GM18505 (cell line): ENCODE measurements around the gene G6PD.
A peak's percentile ranks its signal among the peaks of the same experiment; 100 is the strongest.

Experiments used
- ATAC-seq: cut with Tn5 transposase; IDR thresholded peaks from one replicate; pipeline ENCODE4 v1.9.1; 2021; ENCODE audit not compliant: unreplicated experiment
- POLR2A ChIP-seq: IDR thresholded peaks from 4 replicates; pipeline ENCODE4 v1.6.1; 2011; ENCODE audit warnings: borderline replicate concordance; ENCODE audit not compliant: insufficient read depth, insufficient read length; ENCODE audit errors: extremely low read depth

The G6PD gene

DNA sequence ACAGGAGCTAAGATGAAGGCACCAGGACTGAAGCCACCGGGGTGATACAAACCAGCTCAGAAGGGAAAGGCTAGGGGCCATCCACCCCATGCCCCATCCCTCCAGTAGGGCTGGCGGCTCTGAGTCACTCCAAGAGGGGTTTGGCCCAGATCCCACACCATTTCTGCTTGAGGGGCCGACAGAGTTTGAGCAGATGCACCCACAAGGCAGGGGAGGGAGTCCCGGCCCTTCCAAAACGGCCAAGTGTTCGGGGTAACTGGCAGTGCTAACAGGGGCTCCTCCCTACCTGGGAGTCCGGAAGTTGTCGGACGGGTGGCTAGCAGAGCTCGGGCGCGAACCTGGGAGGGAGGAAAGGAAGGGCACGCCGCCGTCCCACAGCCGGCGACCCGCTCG lies 56.6 kb downstream of the G6PD start:
- peak; percentile 23 for ATAC-seq
- no peak for TF ChIP-seq POLR2A

DNA sequence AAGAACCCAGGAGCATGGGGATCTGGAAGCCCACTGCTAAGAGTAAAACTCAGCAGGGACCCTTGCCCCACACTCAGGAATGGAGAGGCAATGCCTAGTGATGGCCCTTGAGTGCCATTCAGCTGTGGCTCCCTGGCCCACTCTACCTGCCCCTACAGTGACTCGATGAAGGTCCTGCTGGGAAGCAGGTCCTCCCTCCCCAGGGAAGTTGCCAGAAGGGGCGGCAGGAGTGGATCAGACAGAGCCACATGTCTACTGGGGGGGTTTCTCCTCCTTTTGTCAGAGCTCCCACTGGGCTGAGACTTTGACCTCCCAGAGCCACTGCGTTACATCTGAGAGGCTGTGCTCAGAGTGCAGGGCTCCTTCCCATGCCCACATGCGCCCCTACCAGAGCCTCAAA lies 57.5 kb downstream of the G6PD start:
- no peak for TF ChIP-seq POLR2A
- ATAC-seq = no peak

DNA sequence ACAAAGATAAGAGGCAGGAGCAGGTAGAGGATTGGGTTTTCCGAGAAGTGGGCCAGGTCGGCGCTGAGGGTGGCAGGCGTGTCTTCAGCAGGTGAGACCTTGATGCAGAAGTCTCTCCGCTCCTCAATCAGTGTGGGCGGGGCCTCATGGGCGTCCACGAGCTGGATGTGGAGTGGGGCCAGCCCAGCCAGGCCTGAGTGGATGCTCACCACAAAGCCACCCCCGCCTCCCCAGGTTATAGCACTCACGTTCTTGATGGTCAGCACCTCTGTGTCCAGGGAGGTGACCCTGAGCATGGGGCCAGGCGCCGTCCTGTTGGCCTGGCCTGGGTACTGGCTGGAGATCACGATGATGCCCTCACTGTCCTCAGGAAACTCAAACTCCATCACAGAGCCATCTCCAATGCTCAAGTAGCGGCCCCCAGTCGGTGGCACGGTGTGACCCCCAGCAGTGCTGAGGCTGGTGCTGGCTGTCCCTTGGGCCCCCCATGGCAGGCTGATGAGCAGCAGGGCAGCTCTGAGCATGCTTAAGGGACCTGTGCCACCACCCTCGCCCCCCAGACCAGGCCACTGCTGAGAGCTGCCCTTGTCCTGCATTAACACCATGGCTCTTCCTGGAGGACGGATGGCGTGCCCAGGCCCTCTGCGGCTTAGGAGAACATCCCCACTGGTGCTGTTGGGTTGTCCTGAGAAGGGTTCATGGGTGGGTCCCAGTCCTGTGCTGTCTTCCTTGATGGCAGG lies 58.1 kb downstream of the G6PD start:
- ATAC-seq = no peak
- TF ChIP-seq POLR2A = no peak

DNA sequence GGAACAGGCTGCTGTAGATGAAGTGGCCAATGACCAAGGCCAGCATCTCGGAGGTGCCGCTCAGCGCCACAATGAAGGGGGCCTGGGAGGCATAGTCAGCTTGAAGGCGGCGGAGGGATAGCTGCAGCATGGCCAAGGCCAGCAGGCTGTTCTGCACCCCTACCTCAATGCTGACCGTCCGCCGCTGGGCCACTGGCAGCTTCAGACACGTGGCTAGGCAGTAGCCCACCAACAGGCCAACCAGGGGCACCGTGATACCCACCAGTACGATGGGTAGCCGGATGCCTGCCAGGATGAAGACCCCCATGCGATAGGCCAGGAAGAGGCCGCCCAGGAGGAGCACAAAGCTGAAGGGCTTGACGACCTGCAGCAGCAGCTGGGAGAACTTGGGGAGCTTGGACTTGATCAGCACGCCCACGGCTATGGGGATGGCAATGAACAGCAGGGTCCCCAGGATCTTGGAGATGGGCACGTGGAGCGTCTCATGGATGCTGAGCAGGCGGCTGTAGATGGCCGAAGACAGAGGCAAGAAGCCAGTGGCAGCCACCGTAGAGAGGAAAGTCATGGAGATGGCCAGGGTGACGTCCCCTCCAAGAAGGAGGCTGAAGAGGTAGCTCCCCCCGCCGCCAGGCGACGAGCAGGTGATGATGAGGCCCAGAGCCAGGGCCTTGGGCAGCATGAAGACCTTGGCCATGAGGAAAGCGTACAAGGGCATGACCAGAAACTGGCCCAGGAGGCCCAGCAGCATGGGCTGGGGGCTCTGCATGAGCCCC lies 58.9 kb downstream of the G6PD start:
- no peak for TF ChIP-seq POLR2A

DNA sequence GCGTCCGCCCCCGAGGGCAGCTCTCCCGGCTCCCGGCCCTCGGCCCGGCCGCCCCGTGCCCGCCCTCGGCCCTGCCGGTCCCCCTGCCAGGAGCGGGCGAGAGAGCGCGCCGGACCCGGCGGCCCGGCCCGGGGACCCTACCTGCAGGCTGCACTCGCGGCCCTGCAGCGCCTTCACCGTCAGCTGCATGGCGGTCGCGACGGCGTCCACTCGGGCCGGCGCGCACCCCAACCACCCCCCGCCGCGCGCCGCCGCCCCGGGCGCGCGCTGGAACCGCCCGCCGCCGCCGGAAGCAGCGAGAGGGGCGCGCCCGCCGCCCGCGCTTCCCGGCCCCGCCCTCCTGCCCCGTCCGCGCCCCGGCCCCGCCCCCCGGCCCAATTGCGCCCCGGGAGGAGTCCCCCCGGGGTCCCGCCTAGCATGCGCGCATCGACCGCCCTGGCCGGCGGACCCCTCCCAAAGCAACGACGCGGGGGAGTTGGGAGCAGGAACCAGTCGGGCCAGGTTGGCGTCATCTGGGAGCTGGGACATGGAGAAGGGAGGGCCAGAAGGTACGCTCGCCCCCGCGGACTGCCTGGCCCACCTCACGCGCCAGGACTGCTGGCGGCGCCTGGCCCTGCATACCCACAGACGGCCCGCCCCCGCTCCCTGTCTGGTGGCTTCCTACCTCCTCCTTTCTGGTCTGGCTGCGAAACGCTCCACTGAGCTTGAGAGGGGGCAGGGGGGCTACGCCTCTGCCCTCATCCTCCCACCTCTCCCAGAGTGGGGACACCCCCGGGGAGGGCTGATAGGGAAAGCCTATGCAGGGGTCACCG lies 60.0 kb downstream of the G6PD start, which contains the start of gene UBL4A:
Gene UBL4A (minus strand): TSS at position 220 of the 812 bp plus-strand sequence. CDS start 31 bp downstream, at position 189.
- ATAC-seq = no peak

More for the DNA sequence above, 58.9 kb downstream of the G6PD start:
- no peak for ATAC-seq

DNA sequence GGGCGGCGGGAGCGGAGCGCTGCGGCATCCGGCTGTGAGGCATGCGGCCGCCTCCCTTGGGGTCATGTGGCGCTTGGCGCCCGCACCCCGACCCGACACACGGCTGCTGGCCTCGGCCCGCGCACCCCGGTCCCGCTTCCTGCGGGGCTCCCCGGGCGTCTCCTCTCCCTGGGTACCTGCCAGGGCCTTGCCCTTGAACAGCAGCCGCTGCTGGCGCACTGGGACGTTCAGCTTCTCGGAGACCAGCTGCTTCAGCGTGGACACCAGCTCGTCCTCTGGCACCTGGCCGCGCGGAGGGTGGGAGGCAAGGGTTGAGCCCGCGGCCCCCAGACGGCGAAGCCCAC lies 60.6 kb downstream of the G6PD start:
- peak; percentile 31 for TF ChIP-seq POLR2A
- no peak for ATAC-seq

More for the DNA sequence above, 60.0 kb downstream of the G6PD start, which contains the start of gene UBL4A:
- no peak for TF ChIP-seq POLR2A

DNA sequence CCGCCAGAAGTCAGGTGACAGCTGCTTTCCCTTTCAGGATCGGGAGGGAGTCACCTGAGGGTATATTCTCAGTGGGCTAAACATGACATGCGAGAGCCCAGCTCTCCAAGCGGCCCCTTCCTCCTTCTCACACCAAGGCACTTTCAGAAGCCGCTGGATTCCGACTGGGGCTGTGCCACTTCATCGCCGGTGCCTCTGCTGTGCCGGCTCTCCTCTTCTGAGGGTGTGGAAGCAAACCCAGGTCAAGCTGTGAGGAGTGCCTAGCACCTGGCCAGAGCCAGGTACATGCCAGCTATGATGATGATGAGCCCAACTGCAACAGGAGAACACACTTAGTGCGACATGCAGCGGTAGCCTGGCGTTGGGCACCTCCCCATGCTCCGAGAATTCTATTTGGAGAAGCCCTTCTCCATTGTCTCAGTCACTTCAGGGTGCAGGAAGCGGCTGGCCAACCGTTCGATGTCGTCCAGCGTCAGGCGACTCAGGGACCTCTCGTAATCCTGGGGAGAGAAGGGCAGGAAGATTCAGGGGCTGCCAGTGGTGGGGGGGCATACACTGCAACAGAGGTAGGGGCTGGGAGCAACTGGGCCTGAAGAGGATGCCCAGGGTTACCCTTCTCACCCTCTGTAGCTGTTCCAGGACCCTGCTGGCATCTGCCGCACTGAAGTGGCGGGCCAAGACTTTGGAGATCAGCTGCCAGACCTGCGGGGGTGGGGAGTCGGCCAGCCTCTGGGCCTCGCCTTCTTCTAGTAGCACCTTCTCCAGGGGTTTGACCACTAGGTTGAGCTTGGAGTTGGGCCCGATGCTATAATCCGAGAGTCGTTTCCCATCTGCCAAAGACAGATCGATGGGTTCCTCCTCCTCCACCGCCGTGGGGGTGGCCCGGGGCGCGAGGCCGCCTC lies 61.2 kb downstream of the G6PD start:
- no peak for ATAC-seq
- no peak for TF ChIP-seq POLR2A

DNA sequence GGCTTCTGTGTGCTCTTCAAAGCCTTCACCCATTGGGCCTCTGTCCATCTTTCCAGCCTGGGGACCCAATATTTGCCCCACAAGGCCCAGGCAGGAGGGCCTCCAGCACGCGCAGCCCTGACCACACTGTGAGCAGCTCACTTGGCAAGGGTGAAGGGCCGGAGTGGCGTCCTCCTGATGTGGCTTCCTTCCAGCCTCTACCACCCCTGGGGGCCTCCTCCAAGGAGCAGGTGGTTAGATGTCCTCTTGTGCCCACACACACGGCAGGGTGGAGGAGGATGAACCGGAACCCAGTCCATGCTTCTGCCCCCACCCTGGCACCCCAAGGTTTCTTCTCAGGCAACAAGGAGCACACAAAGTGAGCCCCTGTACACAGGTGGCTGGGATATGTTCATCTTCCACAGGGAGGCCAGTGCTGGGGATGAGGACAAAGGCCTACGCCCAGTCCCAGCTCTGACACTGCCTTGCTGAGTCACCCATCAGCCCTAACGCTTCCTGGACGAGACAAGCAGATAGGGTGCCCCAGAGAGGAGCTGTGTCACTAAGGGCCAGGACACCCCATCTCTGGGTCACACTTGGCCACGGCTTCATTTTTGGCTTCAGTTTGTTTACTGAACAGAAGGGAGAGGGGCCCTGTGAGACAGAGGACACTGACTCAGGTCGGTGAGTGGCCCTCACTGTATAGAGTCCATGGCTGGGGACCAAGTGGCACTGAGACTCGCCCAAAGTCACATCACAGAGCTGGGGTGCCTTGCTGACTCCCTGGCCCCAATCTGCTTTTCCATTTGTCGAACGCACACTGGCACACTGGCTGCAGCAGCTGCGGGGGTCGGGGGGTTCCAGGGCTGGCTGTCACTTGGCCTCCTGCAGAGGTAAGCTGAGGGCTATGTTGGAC lies 62.1 kb downstream of the G6PD start:
- no peak for ATAC-seq
- TF ChIP-seq POLR2A = no peak

DNA sequence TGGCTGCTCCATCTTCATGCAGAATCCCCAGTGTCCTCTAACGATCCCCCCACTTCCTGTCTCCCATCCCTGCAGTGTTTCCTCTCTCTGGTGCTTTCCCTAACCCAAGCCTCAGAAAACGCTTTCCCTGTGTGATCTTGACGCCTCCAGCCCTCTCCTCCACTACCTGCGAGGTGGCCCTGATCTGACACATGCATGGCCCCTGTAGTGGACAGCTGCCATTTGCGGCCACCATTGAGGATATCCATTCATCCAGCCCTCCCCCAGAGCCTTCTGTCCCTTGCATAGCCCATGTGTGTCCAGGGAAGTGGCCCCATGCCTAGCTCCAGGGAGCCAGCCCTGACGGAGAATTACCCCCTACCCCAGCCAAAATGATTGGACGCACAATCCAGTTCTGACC lies 63.3 kb downstream of the G6PD start:
- no peak for TF ChIP-seq POLR2A
- ATAC-seq = no peak

DNA sequence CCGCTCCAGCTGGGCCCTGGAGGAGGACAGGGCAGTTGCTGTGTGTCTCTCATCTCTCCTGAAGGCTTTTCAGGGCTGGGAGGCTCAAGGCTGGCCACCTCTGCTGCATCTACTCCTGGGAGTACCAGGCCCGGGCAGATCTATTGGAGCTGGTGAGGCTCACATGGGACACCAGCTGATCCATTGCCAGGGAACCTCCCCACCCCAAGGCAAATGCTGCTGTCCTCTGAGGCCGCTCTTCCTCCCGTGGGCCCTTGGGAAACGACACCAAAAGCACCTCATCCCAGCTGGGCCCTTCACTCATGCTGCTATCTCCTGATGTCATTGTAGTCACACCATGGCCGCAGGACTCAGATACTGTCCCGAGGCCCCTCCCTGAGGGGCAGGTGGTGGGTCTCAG lies 63.9 kb downstream of the G6PD start:
- no peak for TF ChIP-seq POLR2A
- no peak for ATAC-seq

DNA sequence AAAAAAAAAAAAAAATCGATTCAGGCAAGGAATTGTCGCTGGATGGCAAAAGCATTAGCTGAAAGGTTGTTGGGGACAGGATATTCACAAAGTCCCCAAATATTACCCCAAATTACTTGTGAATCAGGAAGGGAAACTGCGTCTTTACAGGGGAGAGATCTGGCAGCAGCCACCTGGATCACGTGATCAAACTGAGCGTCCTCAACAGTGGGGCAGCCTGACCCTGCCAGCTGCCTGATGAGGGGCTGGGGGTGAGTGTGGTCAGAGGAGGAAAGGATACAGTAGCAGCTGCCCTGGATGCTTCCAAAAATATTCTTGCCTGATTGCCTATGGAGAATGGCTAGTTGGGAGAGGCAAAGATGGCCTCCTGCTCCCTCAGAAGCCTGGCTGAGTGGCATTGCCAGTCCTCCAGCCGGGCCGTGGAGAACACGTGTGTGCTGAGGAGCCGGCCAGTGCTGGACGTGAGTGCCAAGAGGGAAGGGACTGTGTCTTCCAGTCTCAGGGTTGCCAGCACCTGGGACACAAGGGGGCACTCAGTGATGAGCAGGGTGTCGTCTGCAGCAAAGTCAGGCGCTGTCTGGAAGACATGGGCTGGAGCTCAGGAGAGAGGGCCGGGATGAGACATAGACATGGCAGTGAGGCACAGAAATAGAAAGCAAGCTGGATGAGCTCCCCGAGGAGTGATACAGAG lies 64.6 kb downstream of the G6PD start:
- no peak for ATAC-seq
- no peak for TF ChIP-seq POLR2A
